ENCODE measurements around the gene UCHL1.
A peak's percentile ranks its signal among the peaks of the same experiment; 100 is the strongest.

- TF ChIP-seq CTCF (IDR thresholded peaks at IDR 0.05) (peak; percentile 77), MYC (IDR thresholded peaks at IDR 0.05; ENCODE audit: borderline replicate concordance, low read length) (no peak), NFE2L2 (conservative IDR thresholded peaks at IDR 0.05; ENCODE audit: low read length) (no peak), POLR2A (IDR thresholded peaks at IDR 0.05; ENCODE audit: low read length) (peak; percentile 76), SREBF2 (IDR thresholded peaks at IDR 0.05) (no peak)
- TF ChIP-seq, protein P1, sequence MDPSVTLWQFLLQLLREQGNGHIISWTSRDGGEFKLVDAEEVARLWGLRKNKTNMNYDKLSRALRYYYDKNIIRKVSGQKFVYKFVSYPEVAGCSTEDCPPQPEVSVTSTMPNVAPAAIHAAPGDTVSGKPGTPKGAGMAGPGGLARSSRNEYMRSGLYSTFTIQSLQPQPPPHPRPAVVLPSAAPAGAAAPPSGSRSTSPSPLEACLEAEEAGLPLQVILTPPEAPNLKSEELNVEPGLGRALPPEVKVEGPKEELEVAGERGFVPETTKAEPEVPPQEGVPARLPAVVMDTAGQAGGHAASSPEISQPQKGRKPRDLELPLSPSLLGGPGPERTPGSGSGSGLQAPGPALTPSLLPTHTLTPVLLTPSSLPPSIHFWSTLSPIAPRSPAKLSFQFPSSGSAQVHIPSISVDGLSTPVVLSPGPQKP (IDR thresholded peaks at IDR 0.05; ENCODE audit: low read depth, low read length), result no peak
These were observed 42.4 kb upstream of the UCHL1 start, which contains the start of gene APBB2 for GRCh38 chr4:41214136-41214824.
